A549 (cell line): ENCODE data around the gene PTPRK.

Source experiments
- CBX2 ChIP-seq: fragments of 200-600 bp; sonication (generic); IDR thresholded peaks from 2 replicates; pipeline ENCODE4 v1.6.1; 2016; ENCODE audit warnings: low read depth, mild to moderate bottlenecking, borderline replicate concordance
- CTCF ChIP-seq: fragments of >200 bp; sonication (Bioruptor Twin); formaldehyde crosslinking; IDR thresholded peaks from 3 replicates; pipeline ENCODE4 v1.5.1; 2016
- EHMT2 ChIP-seq: fragments of 200-600 bp; sonication (generic); IDR thresholded peaks from 2 replicates; pipeline ENCODE4 v1.6.1; 2016; ENCODE audit warnings: antibody characterized with exemption, low read depth, mild to moderate bottlenecking, moderate library complexity
- EP300 ChIP-seq, 2 experiments: fragments of >200 bp; sonication (Bioruptor Twin); formaldehyde crosslinking; IDR thresholded peaks; 2 replicates in 1 of 2; 3 replicates in 1 of 2; pipeline ENCODE4 v1.6.1; 2016 to 2017
- MAFK ChIP-seq: fragments of 450-650 bp; IDR thresholded peaks from 2 replicates; pipeline ENCODE4 v1.6.1; 2014; ENCODE audit not compliant: partially characterized antibody
- MAZ ChIP-seq: fragments of 150-350 bp; IDR thresholded peaks from 2 replicates; pipeline ENCODE4 v1.6.1; 2014; ENCODE audit warnings: antibody characterized with exemption, low read depth, low read length, borderline replicate concordance
- RCOR1 ChIP-seq: fragments of 150-350 bp; IDR thresholded peaks from 2 replicates; pipeline ENCODE4 v1.6.1; 2014; ENCODE audit warnings: antibody characterized with exemption, low read length, low read depth
- REST ChIP-seq: fragments of 200-600 bp; sonication (generic); IDR thresholded peaks from 2 replicates; pipeline ENCODE4 v1.6.1; 2016; ENCODE audit warnings: antibody characterized with exemption, mild to moderate bottlenecking, moderate library complexity

- no peak for TF ChIP-seq REST
- TF ChIP-seq CBX2: no peak
- no peak for TF ChIP-seq MAZ
- TF ChIP-seq EP300 (IDR thresholded peaks at IDR 0.05): no peak
- TF ChIP-seq RCOR1: no peak
- no peak for TF ChIP-seq CTCF
- TF ChIP-seq MAFK: no peak
- TF ChIP-seq EHMT2: no peak
Measured at GRCh38 chr6:128474481-128474880, 45.9 kb downstream of the PTPRK start.
